GM23338 (cell line): ENCODE results near the gene RASEF. TPM values are rescaled to one million over a fixed set of nuclear protein-coding genes. Genes with fewer than 3 reads are reported as not detected.

ENCODE experiments used
- ATAC-seq: fragments of 200-7000 bp; cut with Tn5 transposase; 3 replicates; pipeline ENCODE4 v1.9.1; 2020
- DNase-seq: peaks from one replicate; pipeline ENCODE4 v3.0.0-alpha.2; 2015; ENCODE audit warnings: low spot score
- H2AFZ ChIP-seq: fragments of 200-600 bp; sonication (generic); 2 replicates; pipeline ENCODE4 v1.8.0; 2016; ENCODE audit warnings: antibody characterized with exemption, mild to moderate bottlenecking, moderate library complexity
- H3F3A ChIP-seq: fragments of 200-600 bp; sonication (generic); replicated peaks from 2 replicates; pipeline ENCODE4 v1.8.0; 2017; ENCODE audit warnings: antibody characterized with exemption, mixed run types, low read depth
- H3K27ac ChIP-seq: fragments of 200-600 bp; sonication (generic); 2 replicates; pipeline ENCODE4 v1.6.1; 2016; ENCODE audit warnings: low read depth
- H3K27me3 ChIP-seq: fragments of 200-600 bp; sonication (generic); 2 replicates; pipeline ENCODE4 v1.8.0; 2016; ENCODE audit warnings: mild to moderate bottlenecking, mixed run types, moderate library complexity; ENCODE audit not compliant: insufficient read depth
- H3K36me3 ChIP-seq: fragments of 200-600 bp; sonication (generic); 2 replicates; pipeline ENCODE4 v1.8.0; 2016; ENCODE audit warnings: mild to moderate bottlenecking; ENCODE audit not compliant: insufficient read depth
- H3K4me1 ChIP-seq: fragments of 200-600 bp; sonication (generic); 2 replicates; pipeline ENCODE4 v1.8.0; 2016; ENCODE audit warnings: mild to moderate bottlenecking, moderate library complexity; ENCODE audit not compliant: insufficient read depth
- H3K4me2 ChIP-seq: fragments of 200-600 bp; sonication (generic); 2 replicates; pipeline ENCODE4 v1.7.1; 2017; ENCODE audit warnings: mixed run types
- H3K4me3 ChIP-seq: fragments of 200-600 bp; sonication (generic); 2 replicates; pipeline ENCODE4 v1.6.1; 2016; ENCODE audit warnings: mixed run types
- H3K79me2 ChIP-seq: fragments of 200-600 bp; sonication (generic); replicated peaks from 2 replicates; pipeline ENCODE4 v1.8.0; 2017; ENCODE audit warnings: mild to moderate bottlenecking; ENCODE audit not compliant: insufficient read depth
- H3K9me2 ChIP-seq: fragments of 200-600 bp; sonication (generic); 2 replicates; pipeline ENCODE4 v1.8.0; 2017; ENCODE audit not compliant: insufficient read depth
- H4K20me1 ChIP-seq: fragments of 200-600 bp; sonication (generic); replicated peaks from 2 replicates; pipeline ENCODE4 v1.8.0; 2017; ENCODE audit warnings: mild to moderate bottlenecking; ENCODE audit not compliant: insufficient read depth
- H3K27ac Mint-ChIP-seq: 2 replicates; pipeline ENCODE4 v1.8.0; 2020; ENCODE audit warnings: inconsistent platforms, mild to moderate bottlenecking, moderate library complexity, mixed read lengths
- H3K27me3 Mint-ChIP-seq: 3 replicates; pipeline ENCODE4 v1.8.0; 2022; ENCODE audit warnings: low read depth, mild to moderate bottlenecking, moderate library complexity, mixed read lengths, inconsistent platforms; ENCODE audit not compliant: insufficient read depth, poor library complexity
- H3K36me3 Mint-ChIP-seq: 3 replicates; pipeline ENCODE4 v1.8.0; 2021; ENCODE audit warnings: low read depth, mild to moderate bottlenecking, inconsistent platforms, moderate library complexity, mixed read lengths
- H3K4me1 Mint-ChIP-seq: 3 replicates; pipeline ENCODE4 v1.8.0; 2020; ENCODE audit warnings: mild to moderate bottlenecking, inconsistent platforms, mixed read lengths
- H3K4me3 Mint-ChIP-seq: 3 replicates; pipeline ENCODE4 v1.8.0; 2021; ENCODE audit warnings: moderate library complexity, mild to moderate bottlenecking, inconsistent platforms, mixed read lengths
- H3K9me3 Mint-ChIP-seq: 3 replicates; pipeline ENCODE4 v1.8.0; 2020; ENCODE audit warnings: moderate library complexity, mild to moderate bottlenecking, inconsistent platforms, mixed read lengths
- CREB1 ChIP-seq: fragments of 250-450 bp; sonication (Bioruptor Pico); IDR thresholded peaks from 2 replicates; pipeline ENCODE4 v1.5.0; 2020; ENCODE audit warnings: low read depth, mild to moderate bottlenecking, moderate library complexity
- EZH2 ChIP-seq: fragments of 200-600 bp; sonication (generic); IDR thresholded peaks from one replicate; pipeline ENCODE4 v1.8.0; 2017; ENCODE audit warnings: antibody characterized with exemption, mild to moderate bottlenecking, low read depth; ENCODE audit not compliant: unreplicated experiment
- JUNB ChIP-seq: IDR thresholded peaks from one replicate; pipeline ENCODE4 v1.6.1; 2016; ENCODE audit warnings: antibody characterized with exemption; ENCODE audit not compliant: unreplicated experiment
- NANOG ChIP-seq: IDR thresholded peaks from 2 replicates; pipeline ENCODE4 v1.6.1; 2016; ENCODE audit warnings: antibody characterized with exemption, borderline replicate concordance
- STAT1 ChIP-seq: IDR thresholded peaks from one replicate; pipeline ENCODE4 v1.6.1; 2016; ENCODE audit warnings: antibody characterized with exemption; ENCODE audit not compliant: unreplicated experiment
- ZNF114 ChIP-seq: fragments of 250-450 bp; sonication (Bioruptor Pico); IDR thresholded peaks from 2 replicates; pipeline ENCODE4 v1.5.0; 2020; ENCODE audit warnings: mild to moderate bottlenecking, moderate library complexity
- ZNF331 ChIP-seq: fragments of 250-450 bp; sonication (Bioruptor Pico); IDR thresholded peaks from 2 replicates; pipeline ENCODE4 v1.5.0; 2020; ENCODE audit warnings: low read depth, mild to moderate bottlenecking, moderate library complexity
- polyA plus RNA-seq: library from polyadenylated mRNA; unstranded; fragments of >200 nt; fragmentation: Nextera tagmentation; extraction: Ambion mirVana; gene quantifications from 2 replicates; pipeline ENCODE4 v1.2.1, GENCODE V29; 2016
- total RNA-seq: library from RNA; depleted of rRNA; stranded (reverse); fragments of >200 nt; shearing (Covaris generic); gene quantifications from 2 replicates; pipeline ENCODE4 v1.2.3, GENCODE V29; 2014
- TF ChIP-seq, protein P1 (sequence below), 2 experiments: fragments of 200-600 bp in 1 of 2; sonication (generic) in 1 of 2; conservative IDR thresholded peaks; 2 replicates each; pipeline versions ENCODE4 v1.5.1 to v1.6.1; 2016 to 2017; ENCODE audit warnings: antibody characterized with exemption in 2 of 2, low read depth in 2 of 2, mild to moderate bottlenecking in 2 of 2, moderate library complexity in 1 of 2
- TF ChIP-seq, protein P2 (sequence below): IDR thresholded peaks from one replicate; pipeline ENCODE4 v1.6.1; 2018; ENCODE audit warnings: antibody characterized with exemption; ENCODE audit not compliant: unreplicated experiment
- TF ChIP-seq, protein P3 (sequence below): IDR thresholded peaks from 2 replicates; pipeline ENCODE4 v1.6.1; 2016; ENCODE audit warnings: antibody characterized with exemption
- TF ChIP-seq, protein P4 (sequence below): fragments of 250-450 bp; sonication (Bioruptor Pico); IDR thresholded peaks from 2 replicates; pipeline ENCODE4 v1.5.0; 2020; ENCODE audit warnings: mild to moderate bottlenecking, moderate library complexity

Gene RASEF
- total and polyA plus RNA-seq, 2 experiments from 2014 or later, result 3.6 to 10.4 TPM

DNA sequence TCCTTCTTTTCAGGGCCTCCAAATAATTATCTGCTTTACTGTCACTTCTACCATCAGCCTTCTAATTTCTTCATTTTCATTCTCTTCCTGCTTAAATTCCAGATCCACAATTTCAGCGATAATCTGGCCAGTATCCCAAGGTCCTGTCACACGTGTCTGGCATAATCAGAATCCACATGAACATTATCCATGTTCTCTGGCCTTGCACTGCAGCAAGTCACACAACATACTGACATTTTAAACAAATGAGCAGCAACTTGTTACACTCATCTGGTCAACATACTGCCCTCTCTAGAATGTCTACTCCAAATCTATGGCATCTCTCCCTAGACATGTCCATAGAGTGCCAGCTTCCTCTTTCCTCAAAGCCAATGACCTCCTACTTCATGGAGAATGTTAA, 43.8 kb upstream of the RASEF start:
- Histone ChIP-seq H3K4me1 (no peaks in the 10 kb centered on the region), H3K27me3 (no peaks in the 10 kb centered on the region), H3K4me2 (no peak overlapping the region), H3K36me3 (no peaks in the 10 kb centered on the region), H3K27ac (no peak overlapping the region), H3K79me2 (no peaks in the 10 kb centered on the region), H2AFZ (no peak overlapping the region), H3K9me2 (peaks cover 8% of the 10 kb centered on the region; the same call in 1 of the 2 replicates), H3K4me3 (no peak overlapping the region), H4K20me1 (no peaks in the 10 kb centered on the region), H3F3A (no peaks in the 10 kb centered on the region)
- peaks cover 2% of the 10 kb centered on the region; the same call in 1 of the 3 replicates for H3K4me1 Mint-ChIP-seq
- H3K27ac Mint-ChIP-seq, result no peak overlapping the region
- no peaks in the 10 kb centered on the region for H3K27me3 Mint-ChIP-seq
- TF ChIP-seq ZNF331 (CRISPR knock-in tag) (no peak), CREB1 (CRISPR knock-in tag) (no peak), NANOG (no peak), JUNB (no peak), STAT1 (no peak), EZH2 (no peak), ZNF114 (CRISPR knock-in tag) (no peak)
- TF ChIP-seq, protein P1, sequence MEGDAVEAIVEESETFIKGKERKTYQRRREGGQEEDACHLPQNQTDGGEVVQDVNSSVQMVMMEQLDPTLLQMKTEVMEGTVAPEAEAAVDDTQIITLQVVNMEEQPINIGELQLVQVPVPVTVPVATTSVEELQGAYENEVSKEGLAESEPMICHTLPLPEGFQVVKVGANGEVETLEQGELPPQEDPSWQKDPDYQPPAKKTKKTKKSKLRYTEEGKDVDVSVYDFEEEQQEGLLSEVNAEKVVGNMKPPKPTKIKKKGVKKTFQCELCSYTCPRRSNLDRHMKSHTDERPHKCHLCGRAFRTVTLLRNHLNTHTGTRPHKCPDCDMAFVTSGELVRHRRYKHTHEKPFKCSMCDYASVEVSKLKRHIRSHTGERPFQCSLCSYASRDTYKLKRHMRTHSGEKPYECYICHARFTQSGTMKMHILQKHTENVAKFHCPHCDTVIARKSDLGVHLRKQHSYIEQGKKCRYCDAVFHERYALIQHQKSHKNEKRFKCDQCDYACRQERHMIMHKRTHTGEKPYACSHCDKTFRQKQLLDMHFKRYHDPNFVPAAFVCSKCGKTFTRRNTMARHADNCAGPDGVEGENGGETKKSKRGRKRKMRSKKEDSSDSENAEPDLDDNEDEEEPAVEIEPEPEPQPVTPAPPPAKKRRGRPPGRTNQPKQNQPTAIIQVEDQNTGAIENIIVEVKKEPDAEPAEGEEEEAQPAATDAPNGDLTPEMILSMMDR (conservative IDR thresholded peaks at IDR 0.05; ENCODE audit: low read depth in 2 of 2), result no peak
- TF ChIP-seq, protein P2, sequence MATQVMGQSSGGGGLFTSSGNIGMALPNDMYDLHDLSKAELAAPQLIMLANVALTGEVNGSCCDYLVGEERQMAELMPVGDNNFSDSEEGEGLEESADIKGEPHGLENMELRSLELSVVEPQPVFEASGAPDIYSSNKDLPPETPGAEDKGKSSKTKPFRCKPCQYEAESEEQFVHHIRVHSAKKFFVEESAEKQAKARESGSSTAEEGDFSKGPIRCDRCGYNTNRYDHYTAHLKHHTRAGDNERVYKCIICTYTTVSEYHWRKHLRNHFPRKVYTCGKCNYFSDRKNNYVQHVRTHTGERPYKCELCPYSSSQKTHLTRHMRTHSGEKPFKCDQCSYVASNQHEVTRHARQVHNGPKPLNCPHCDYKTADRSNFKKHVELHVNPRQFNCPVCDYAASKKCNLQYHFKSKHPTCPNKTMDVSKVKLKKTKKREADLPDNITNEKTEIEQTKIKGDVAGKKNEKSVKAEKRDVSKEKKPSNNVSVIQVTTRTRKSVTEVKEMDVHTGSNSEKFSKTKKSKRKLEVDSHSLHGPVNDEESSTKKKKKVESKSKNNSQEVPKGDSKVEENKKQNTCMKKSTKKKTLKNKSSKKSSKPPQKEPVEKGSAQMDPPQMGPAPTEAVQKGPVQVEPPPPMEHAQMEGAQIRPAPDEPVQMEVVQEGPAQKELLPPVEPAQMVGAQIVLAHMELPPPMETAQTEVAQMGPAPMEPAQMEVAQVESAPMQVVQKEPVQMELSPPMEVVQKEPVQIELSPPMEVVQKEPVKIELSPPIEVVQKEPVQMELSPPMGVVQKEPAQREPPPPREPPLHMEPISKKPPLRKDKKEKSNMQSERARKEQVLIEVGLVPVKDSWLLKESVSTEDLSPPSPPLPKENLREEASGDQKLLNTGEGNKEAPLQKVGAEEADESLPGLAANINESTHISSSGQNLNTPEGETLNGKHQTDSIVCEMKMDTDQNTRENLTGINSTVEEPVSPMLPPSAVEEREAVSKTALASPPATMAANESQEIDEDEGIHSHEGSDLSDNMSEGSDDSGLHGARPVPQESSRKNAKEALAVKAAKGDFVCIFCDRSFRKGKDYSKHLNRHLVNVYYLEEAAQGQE, result no peak
- TF ChIP-seq, protein P3, sequence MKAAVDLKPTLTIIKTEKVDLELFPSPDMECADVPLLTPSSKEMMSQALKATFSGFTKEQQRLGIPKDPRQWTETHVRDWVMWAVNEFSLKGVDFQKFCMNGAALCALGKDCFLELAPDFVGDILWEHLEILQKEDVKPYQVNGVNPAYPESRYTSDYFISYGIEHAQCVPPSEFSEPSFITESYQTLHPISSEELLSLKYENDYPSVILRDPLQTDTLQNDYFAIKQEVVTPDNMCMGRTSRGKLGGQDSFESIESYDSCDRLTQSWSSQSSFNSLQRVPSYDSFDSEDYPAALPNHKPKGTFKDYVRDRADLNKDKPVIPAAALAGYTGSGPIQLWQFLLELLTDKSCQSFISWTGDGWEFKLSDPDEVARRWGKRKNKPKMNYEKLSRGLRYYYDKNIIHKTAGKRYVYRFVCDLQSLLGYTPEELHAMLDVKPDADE, result no peak
- TF ChIP-seq, protein P4, sequence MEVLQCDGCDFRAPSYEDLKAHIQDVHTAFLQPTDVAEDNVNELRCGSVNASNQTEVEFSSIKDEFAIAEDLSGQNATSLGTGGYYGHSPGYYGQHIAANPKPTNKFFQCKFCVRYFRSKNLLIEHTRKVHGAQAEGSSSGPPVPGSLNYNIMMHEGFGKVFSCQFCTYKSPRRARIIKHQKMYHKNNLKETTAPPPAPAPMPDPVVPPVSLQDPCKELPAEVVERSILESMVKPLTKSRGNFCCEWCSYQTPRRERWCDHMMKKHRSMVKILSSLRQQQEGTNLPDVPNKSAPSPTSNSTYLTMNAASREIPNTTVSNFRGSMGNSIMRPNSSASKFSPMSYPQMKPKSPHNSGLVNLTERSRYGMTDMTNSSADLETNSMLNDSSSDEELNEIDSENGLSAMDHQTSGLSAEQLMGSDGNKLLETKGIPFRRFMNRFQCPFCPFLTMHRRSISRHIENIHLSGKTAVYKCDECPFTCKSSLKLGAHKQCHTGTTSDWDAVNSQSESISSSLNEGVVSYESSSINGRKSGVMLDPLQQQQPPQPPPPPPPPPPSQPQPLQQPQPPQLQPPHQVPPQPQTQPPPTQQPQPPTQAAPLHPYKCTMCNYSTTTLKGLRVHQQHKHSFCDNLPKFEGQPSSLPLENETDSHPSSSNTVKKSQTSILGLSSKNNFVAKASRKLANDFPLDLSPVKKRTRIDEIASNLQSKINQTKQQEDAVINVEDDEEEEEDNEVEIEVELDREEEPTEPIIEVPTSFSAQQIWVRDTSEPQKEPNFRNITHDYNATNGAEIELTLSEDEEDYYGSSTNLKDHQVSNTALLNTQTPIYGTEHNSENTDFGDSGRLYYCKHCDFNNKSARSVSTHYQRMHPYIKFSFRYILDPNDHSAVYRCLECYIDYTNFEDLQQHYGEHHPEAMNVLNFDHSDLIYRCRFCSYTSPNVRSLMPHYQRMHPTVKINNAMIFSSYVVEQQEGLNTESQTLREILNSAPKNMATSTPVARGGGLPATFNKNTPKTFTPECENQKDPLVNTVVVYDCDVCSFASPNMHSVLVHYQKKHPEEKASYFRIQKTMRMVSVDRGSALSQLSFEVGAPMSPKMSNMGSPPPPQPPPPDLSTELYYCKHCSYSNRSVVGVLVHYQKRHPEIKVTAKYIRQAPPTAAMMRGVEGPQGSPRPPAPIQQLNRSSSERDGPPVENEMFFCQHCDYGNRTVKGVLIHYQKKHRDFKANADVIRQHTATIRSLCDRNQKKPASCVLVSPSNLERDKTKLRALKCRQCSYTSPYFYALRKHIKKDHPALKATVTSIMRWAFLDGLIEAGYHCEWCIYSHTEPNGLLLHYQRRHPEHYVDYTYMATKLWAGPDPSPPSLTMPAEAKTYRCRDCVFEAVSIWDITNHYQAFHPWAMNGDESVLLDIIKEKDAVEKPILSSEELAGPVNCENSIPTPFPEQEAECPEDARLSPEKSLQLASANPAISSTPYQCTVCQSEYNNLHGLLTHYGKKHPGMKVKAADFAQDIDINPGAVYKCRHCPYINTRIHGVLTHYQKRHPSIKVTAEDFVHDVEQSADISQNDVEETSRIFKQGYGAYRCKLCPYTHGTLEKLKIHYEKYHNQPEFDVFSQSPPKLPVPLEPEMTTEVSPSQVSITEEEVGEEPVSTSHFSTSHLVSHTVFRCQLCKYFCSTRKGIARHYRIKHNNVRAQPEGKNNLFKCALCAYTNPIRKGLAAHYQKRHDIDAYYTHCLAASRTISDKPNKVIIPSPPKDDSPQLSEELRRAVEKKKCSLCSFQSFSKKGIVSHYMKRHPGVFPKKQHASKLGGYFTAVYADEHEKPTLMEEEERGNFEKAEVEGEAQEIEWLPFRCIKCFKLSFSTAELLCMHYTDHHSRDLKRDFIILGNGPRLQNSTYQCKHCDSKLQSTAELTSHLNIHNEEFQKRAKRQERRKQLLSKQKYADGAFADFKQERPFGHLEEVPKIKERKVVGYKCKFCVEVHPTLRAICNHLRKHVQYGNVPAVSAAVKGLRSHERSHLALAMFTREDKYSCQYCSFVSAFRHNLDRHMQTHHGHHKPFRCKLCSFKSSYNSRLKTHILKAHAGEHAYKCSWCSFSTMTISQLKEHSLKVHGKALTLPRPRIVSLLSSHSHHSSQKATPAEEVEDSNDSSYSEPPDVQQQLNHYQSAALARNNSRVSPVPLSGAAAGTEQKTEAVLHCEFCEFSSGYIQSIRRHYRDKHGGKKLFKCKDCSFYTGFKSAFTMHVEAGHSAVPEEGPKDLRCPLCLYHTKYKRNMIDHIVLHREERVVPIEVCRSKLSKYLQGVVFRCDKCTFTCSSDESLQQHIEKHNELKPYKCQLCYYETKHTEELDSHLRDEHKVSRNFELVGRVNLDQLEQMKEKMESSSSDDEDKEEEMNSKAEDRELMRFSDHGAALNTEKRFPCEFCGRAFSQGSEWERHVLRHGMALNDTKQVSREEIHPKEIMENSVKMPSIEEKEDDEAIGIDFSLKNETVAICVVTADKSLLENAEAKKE (CRISPR knock-in tag), result no peak
- no peaks in the 10 kb centered on the region for H3K36me3 Mint-ChIP-seq
- no peak overlapping the region for H3K4me3 Mint-ChIP-seq
- no peak for DNase-seq
- no peaks in the 10 kb centered on the region for H3K9me3 Mint-ChIP-seq
- no peak for ATAC-seq
